ENCODE data around the gene EZH1.

DNA sequence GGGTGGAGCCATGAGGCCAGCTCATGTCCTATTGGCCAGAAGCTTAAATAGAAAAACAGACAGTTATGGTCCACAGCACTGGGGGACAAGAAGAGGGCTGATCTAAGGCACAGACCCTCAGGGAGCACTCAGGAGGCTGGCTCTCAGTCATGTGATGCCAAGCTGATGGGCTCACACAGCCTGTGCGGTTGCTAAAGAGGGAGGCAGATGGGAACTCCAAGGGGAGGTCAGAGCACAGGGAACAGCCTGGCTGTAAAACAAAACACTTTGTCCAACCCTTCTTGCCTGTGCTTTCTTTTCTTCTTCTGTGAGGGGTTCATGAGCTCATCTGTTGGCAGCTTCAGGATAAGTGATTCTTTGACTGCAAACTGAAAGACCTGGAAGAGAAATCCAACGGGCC lies 35.3 kb downstream of the EZH1 start:
- TF ChIP-seq ETV6 (conservative IDR thresholded peaks at IDR 0.05 in 1 of 2, IDR thresholded peaks at IDR 0.05 in 1 of 2; ENCODE audit: borderline replicate concordance in 1 of 2, low read depth in 1 of 2), result no peak
- no peak for TF ChIP-seq POLR2AphosphoS5 (IDR thresholded peaks at IDR 0.05; ENCODE audit: low read length)
- no peak for TF ChIP-seq RBBP5 (conservative IDR thresholded peaks at IDR 0.05)
- TF ChIP-seq, protein P1, sequence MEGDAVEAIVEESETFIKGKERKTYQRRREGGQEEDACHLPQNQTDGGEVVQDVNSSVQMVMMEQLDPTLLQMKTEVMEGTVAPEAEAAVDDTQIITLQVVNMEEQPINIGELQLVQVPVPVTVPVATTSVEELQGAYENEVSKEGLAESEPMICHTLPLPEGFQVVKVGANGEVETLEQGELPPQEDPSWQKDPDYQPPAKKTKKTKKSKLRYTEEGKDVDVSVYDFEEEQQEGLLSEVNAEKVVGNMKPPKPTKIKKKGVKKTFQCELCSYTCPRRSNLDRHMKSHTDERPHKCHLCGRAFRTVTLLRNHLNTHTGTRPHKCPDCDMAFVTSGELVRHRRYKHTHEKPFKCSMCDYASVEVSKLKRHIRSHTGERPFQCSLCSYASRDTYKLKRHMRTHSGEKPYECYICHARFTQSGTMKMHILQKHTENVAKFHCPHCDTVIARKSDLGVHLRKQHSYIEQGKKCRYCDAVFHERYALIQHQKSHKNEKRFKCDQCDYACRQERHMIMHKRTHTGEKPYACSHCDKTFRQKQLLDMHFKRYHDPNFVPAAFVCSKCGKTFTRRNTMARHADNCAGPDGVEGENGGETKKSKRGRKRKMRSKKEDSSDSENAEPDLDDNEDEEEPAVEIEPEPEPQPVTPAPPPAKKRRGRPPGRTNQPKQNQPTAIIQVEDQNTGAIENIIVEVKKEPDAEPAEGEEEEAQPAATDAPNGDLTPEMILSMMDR (IDR thresholded peaks at IDR 0.05 in 2 of 3, conservative IDR thresholded peaks at IDR 0.05 in 1 of 3; ENCODE audit: control insufficient read depth in 2 of 3, extremely low read depth in 1 of 3, insufficient read depth in 1 of 3, low read depth in 3 of 3, low read length in 3 of 3), result no peak
- no peak for TF ChIP-seq CREB1 (IDR thresholded peaks at IDR 0.05; ENCODE audit: low read depth)
- no peak for TF ChIP-seq POLR2A (IDR thresholded peaks at IDR 0.05; ENCODE audit: low read depth, low read length)
- no peak for TF ChIP-seq RB1 (IDR thresholded peaks at IDR 0.05; ENCODE audit: borderline replicate concordance)
- no peak for TF ChIP-seq NFIC (IDR thresholded peaks at IDR 0.05; ENCODE audit: low read depth, low read length)
- no peak for TF ChIP-seq RELB (IDR thresholded peaks at IDR 0.05; ENCODE audit: low read depth)
- TF ChIP-seq, protein P2, sequence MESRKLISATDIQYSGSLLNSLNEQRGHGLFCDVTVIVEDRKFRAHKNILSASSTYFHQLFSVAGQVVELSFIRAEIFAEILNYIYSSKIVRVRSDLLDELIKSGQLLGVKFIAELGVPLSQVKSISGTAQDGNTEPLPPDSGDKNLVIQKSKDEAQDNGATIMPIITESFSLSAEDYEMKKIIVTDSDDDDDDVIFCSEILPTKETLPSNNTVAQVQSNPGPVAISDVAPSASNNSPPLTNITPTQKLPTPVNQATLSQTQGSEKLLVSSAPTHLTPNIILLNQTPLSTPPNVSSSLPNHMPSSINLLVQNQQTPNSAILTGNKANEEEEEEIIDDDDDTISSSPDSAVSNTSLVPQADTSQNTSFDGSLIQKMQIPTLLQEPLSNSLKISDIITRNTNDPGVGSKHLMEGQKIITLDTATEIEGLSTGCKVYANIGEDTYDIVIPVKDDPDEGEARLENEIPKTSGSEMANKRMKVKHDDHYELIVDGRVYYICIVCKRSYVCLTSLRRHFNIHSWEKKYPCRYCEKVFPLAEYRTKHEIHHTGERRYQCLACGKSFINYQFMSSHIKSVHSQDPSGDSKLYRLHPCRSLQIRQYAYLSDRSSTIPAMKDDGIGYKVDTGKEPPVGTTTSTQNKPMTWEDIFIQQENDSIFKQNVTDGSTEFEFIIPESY (IDR thresholded peaks at IDR 0.05), result no peak
- TF ChIP-seq MXI1 (IDR thresholded peaks at IDR 0.05; ENCODE audit: low read depth, low read length), result no peak
- TF ChIP-seq YY1 (IDR thresholded peaks at IDR 0.05; ENCODE audit: low read depth, low read length), result no peak
- TF ChIP-seq, protein P3, sequence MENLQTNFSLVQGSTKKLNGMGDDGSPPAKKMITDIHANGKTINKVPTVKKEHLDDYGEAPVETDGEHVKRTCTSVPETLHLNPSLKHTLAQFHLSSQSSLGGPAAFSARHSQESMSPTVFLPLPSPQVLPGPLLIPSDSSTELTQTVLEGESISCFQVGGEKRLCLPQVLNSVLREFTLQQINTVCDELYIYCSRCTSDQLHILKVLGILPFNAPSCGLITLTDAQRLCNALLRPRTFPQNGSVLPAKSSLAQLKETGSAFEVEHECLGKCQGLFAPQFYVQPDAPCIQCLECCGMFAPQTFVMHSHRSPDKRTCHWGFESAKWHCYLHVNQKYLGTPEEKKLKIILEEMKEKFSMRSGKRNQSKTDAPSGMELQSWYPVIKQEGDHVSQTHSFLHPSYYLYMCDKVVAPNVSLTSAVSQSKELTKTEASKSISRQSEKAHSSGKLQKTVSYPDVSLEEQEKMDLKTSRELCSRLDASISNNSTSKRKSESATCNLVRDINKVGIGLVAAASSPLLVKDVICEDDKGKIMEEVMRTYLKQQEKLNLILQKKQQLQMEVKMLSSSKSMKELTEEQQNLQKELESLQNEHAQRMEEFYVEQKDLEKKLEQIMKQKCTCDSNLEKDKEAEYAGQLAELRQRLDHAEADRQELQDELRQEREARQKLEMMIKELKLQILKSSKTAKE (IDR thresholded peaks at IDR 0.05; ENCODE audit: low read depth, poor library complexity, severe bottlenecking), result no peak

Data from GM12878 (cell line).